H9 (cell line): ENCODE data around the gene RHOJ. TPM values are rescaled to one million over a fixed set of nuclear protein-coding genes. Genes with fewer than 3 reads are reported as not detected.

Source experiments
- DNase-seq: peaks from one replicate; pipeline ENCODE4 v3.0.0-alpha.2; 2017
- H2AFZ ChIP-seq: one replicate; pipeline ENCODE4 v1.6.1; 2013; ENCODE audit warnings: mild to moderate bottlenecking, low read length, control low read depth, moderate library complexity
- H2AK5ac ChIP-seq: 2 replicates; pipeline ENCODE4 v1.6.1; 2013; ENCODE audit warnings: low read length, control low read depth, mixed read lengths; ENCODE audit not compliant: insufficient read length
- H2BK120ac ChIP-seq: one replicate; pipeline ENCODE4 v1.6.1; 2013; ENCODE audit warnings: low read depth, mild to moderate bottlenecking, low read length, control low read depth, inconsistent platforms; ENCODE audit not compliant: poor library complexity, severe bottlenecking
- H2BK12ac ChIP-seq: 2 replicates; pipeline ENCODE4 v1.6.1; 2013; ENCODE audit warnings: low read length, control low read depth, mixed read lengths, low read depth; ENCODE audit not compliant: insufficient read length
- H2BK15ac ChIP-seq: 2 replicates; pipeline ENCODE4 v1.6.1; 2013; ENCODE audit warnings: low read depth, low read length, control low read depth
- H2BK20ac ChIP-seq: one replicate; pipeline ENCODE4 v1.6.1; 2013; ENCODE audit warnings: low read depth, mild to moderate bottlenecking, low read length, control low read depth, inconsistent platforms; ENCODE audit not compliant: poor library complexity, severe bottlenecking
- H2BK5ac ChIP-seq: 2 replicates; pipeline ENCODE4 v1.6.1; 2013; ENCODE audit warnings: low read length, control low read depth, mixed read lengths; ENCODE audit not compliant: insufficient read length
- H3K14ac ChIP-seq: 2 replicates; pipeline ENCODE4 v1.6.1; 2013; ENCODE audit warnings: low read length, control low read depth; ENCODE audit not compliant: insufficient read depth
- H3K18ac ChIP-seq: 2 replicates; pipeline ENCODE4 v1.6.1; 2013; ENCODE audit warnings: low read depth, mild to moderate bottlenecking, mixed read lengths, low read length, control low read depth; ENCODE audit not compliant: insufficient read length
- H3K23ac ChIP-seq: 2 replicates; pipeline ENCODE4 v1.6.1; 2013; ENCODE audit warnings: low read length, control low read depth, mixed read lengths, low read depth; ENCODE audit not compliant: insufficient read length
- H3K23me2 ChIP-seq: 2 replicates; pipeline ENCODE4 v1.6.1; 2013; ENCODE audit warnings: low read depth, mild to moderate bottlenecking, mixed read lengths, low read length, control low read depth; ENCODE audit not compliant: insufficient read length, poor library complexity, severe bottlenecking
- H3K27ac ChIP-seq: 2 replicates; pipeline ENCODE4 v1.5.1; 2013; ENCODE audit warnings: low read length, control low read depth, mixed read lengths, low read depth; ENCODE audit not compliant: insufficient read length
- H3K27me3 ChIP-seq: 2 replicates; pipeline ENCODE4 v1.6.1; 2013; ENCODE audit warnings: low read length, control low read depth, inconsistent platforms; ENCODE audit not compliant: insufficient read depth
- H3K4ac ChIP-seq: 2 replicates; pipeline ENCODE4 v1.6.1; 2013; ENCODE audit warnings: low read depth, mild to moderate bottlenecking, control low read depth, inconsistent platforms, low read length, moderate library complexity
- H3K4me1 ChIP-seq: 2 replicates; pipeline ENCODE4 v1.6.1; 2013; ENCODE audit warnings: low read length, control low read depth, inconsistent platforms; ENCODE audit not compliant: insufficient read depth
- H3K4me2 ChIP-seq: 2 replicates; pipeline ENCODE4 v1.6.1; 2013; ENCODE audit warnings: low read length, control low read depth, mixed read lengths; ENCODE audit not compliant: insufficient read length, insufficient read depth
- H3K56ac ChIP-seq: 2 replicates; pipeline ENCODE4 v1.6.1; 2013; ENCODE audit warnings: low read depth, mild to moderate bottlenecking, mixed read lengths, low read length, control low read depth; ENCODE audit not compliant: insufficient read length
- H3K79me1 ChIP-seq: 2 replicates; pipeline ENCODE4 v1.6.1; 2013; ENCODE audit warnings: low read depth, mild to moderate bottlenecking, moderate library complexity, low read length, control low read depth, inconsistent platforms; ENCODE audit not compliant: insufficient read depth, poor library complexity, severe bottlenecking
- H3K79me2 ChIP-seq: 2 replicates; pipeline ENCODE4 v1.6.1; 2013; ENCODE audit warnings: low read length, control low read depth, inconsistent platforms; ENCODE audit not compliant: insufficient read depth
- H3K9ac ChIP-seq: 2 replicates; pipeline ENCODE4 v1.6.1; 2013; ENCODE audit warnings: low read length, control low read depth, mixed read lengths; ENCODE audit not compliant: insufficient read length; ENCODE audit errors: extremely low read depth
- H3K9me3 ChIP-seq: one replicate; pipeline ENCODE4 v1.6.1; 2013; ENCODE audit warnings: low read depth, low read length, inconsistent platforms; ENCODE audit not compliant: control insufficient read depth
- H3T11ph ChIP-seq: one replicate; pipeline ENCODE4 v1.6.1; 2013; ENCODE audit warnings: mild to moderate bottlenecking, low read length, control low read depth, inconsistent platforms
- H4K20me1 ChIP-seq: one replicate; pipeline ENCODE4 v1.6.1; 2013; ENCODE audit not compliant: control insufficient read depth, insufficient read length, insufficient read depth
- H4K5ac ChIP-seq: 2 replicates; pipeline ENCODE4 v1.6.1; 2013; ENCODE audit warnings: low read depth, mild to moderate bottlenecking, mixed read lengths, low read length, control low read depth; ENCODE audit not compliant: insufficient read length
- H4K8ac ChIP-seq: replicated peaks from 2 replicates; pipeline ENCODE4 v1.6.1; 2013; ENCODE audit warnings: low read length, control low read depth, mixed read lengths, low read depth; ENCODE audit not compliant: insufficient read length
- H4K91ac ChIP-seq: 2 replicates; pipeline ENCODE4 v1.6.1; 2013; ENCODE audit warnings: low read depth, mild to moderate bottlenecking, moderate library complexity, mixed read lengths, low read length, control low read depth; ENCODE audit not compliant: insufficient read length
- H3K27ac Mint-ChIP-seq, 3 experiments: 2 replicates in 2 of 3; 3 replicates in 1 of 3; pipeline ENCODE4 v1.8.0; 2020 to 2021; ENCODE audit warnings: mixed read lengths in 3 of 3, mild to moderate bottlenecking in 1 of 3, moderate library complexity in 1 of 3
- H3K27me3 Mint-ChIP-seq: 2 replicates; pipeline ENCODE4 v1.8.0; 2021; ENCODE audit warnings: low read depth, mild to moderate bottlenecking, moderate library complexity, mixed read lengths
- H3K36me3 Mint-ChIP-seq, 3 experiments: 2 replicates in 2 of 3; 3 replicates in 1 of 3; pipeline ENCODE4 v1.8.0; 2020 to 2021; ENCODE audit warnings: low read depth in 3 of 3, mixed read lengths in 3 of 3; ENCODE audit not compliant: insufficient read depth in 1 of 3
- H3K4me1 Mint-ChIP-seq, 2 experiments: 2 replicates each; pipeline ENCODE4 v1.8.0; 2020; ENCODE audit warnings: mixed read lengths in 2 of 2
- H3K4me3 Mint-ChIP-seq, 2 experiments: 2 replicates in 1 of 2; 3 replicates in 1 of 2; pipeline ENCODE4 v1.8.0; 2020 to 2021; ENCODE audit warnings: mild to moderate bottlenecking in 2 of 2, mixed read lengths in 2 of 2, moderate library complexity in 1 of 2
- H3K9me3 Mint-ChIP-seq, 2 experiments: 2 replicates in 1 of 2; 3 replicates in 1 of 2; pipeline ENCODE4 v1.8.0; 2020; ENCODE audit warnings: mild to moderate bottlenecking in 2 of 2, mixed read lengths in 2 of 2, moderate library complexity in 1 of 2
- CTCF ChIP-seq: fragments of 200-600 bp; sonication (generic); conservative IDR thresholded peaks from 3 replicates; pipeline ENCODE4 v1.8.0; 2021; ENCODE audit warnings: antibody characterized with exemption, mild to moderate bottlenecking
- WGBS: extraction: QIAGEN DNeasy Blood & Tissue Kit; methylation state at CpG from one replicate; pipeline ENCODE4 v1.1.7; 2013; ENCODE audit warnings: missing lambda C conversion rate, low lambda C conversion rate, mixed read lengths; ENCODE audit not compliant: insufficient read length; ENCODE audit errors: extremely low coverage; 5-methylcytosine and 5-hydroxymethylcytosine counted together
- total RNA-seq: library from RNA; stranded (reverse); gene quantifications from 2 replicates; pipeline ENCODE4 v1.2.1, GENCODE V29; 2021

Gene RHOJ
- total RNA-seq, 1 experiment from 2014 or later: not detected

GRCh38 chr14:63163306-63163705, 40.9 kb upstream of the RHOJ start:
- no peak overlapping the region for H3K18ac ChIP-seq
- no peak overlapping the region for H2BK5ac ChIP-seq
- H4K91ac ChIP-seq: no peak overlapping the region
- peaks cover 0 to 2% of the 10 kb centered on the region in 2 experiments; a peak in 2 of 4 replicates for H3K4me1 Mint-ChIP-seq
- no peaks in the 10 kb centered on the region for H3K79me1 ChIP-seq
- WGBS: no CpG with 5 or more reads among the region's 1 CpG
- no peak for TF ChIP-seq CTCF
- H4K5ac ChIP-seq: no peak overlapping the region
- H3K27me3 Mint-ChIP-seq: no peaks in the 10 kb centered on the region; the same call in 1 of the 2 replicates
- H3K27ac ChIP-seq: no peak overlapping the region
- peaks cover 10 to 12% (median 12%) of the 10 kb centered on the region in 3 experiments for H3K36me3 Mint-ChIP-seq
- no peak overlapping the region for H4K8ac ChIP-seq
- no peaks in the 10 kb centered on the region for H3K4me1 ChIP-seq
- peaks cover 22 to 24% of the 10 kb centered on the region in 2 experiments for H3K9me3 Mint-ChIP-seq
- H3K4ac ChIP-seq: no peak overlapping the region
- H2AFZ ChIP-seq: no peak overlapping the region
- H3K9ac ChIP-seq: no peak overlapping the region
- no peak overlapping the region for H2BK15ac ChIP-seq
- no peaks in the 10 kb centered on the region for H3K79me2 ChIP-seq
- no peak overlapping the region for H2BK120ac ChIP-seq
- no peak overlapping the region for H2BK20ac ChIP-seq
- no peaks in the 10 kb centered on the region for H3K23me2 ChIP-seq
- H3K23ac ChIP-seq: no peak overlapping the region
- no peaks in the 10 kb centered on the region for H4K20me1 ChIP-seq
- no peak overlapping the region for H3K14ac ChIP-seq
- H2BK12ac ChIP-seq: no peak overlapping the region
- no peak overlapping the region for H3T11ph ChIP-seq
- peaks cover 5% of the 10 kb centered on the region for H3K9me3 ChIP-seq
- no peaks in the 10 kb centered on the region; the same call in 1 of the 2 replicates for H3K27me3 ChIP-seq
- H3K56ac ChIP-seq: no peak overlapping the region
- H3K4me2 ChIP-seq: no peak overlapping the region
- H3K27ac Mint-ChIP-seq: no peak overlapping the region
- DNase-seq: no peak
- no peak overlapping the region for H2AK5ac ChIP-seq
- H3K4me3 Mint-ChIP-seq: no peak overlapping the region
